SK-N-MC (cell line): Measurements from ENCODE around the gene MPO.

Experiments
- DNase-seq: peaks from one replicate; pipeline ENCODE4 v3.0.0-alpha.2; 2011; ENCODE audit warnings: low read depth, low spot score
- H3K27ac ChIP-seq: fragments of 200-600 bp; sonication (generic); 2 replicates; pipeline ENCODE4 v1.5.1; 2016; ENCODE audit warnings: mixed run types
- H3K36me3 ChIP-seq: fragments of 200-600 bp; sonication (generic); 2 replicates; pipeline ENCODE4 v1.6.1; 2017; ENCODE audit warnings: antibody characterized with exemption, low read length, mixed read lengths; ENCODE audit not compliant: insufficient read depth
- H3K4me3 ChIP-seq: fragments of 200-600 bp; sonication (generic); 2 replicates; pipeline ENCODE4 v1.5.1; 2016
- H3K9ac ChIP-seq: fragments of 200-600 bp; sonication (generic); 2 replicates; pipeline ENCODE4 v1.8.0; 2017; ENCODE audit warnings: mixed run types, mixed read lengths; ENCODE audit not compliant: insufficient read length
- H3K9me3 ChIP-seq: fragments of 200-600 bp; sonication (generic); 2 replicates; pipeline ENCODE4 v1.6.1; 2017; ENCODE audit warnings: low read depth, mild to moderate bottlenecking, antibody characterized with exemption, low read length, moderate library complexity, mixed read lengths
- EZH2 ChIP-seq: fragments of 200-600 bp; sonication (generic); IDR thresholded peaks from one replicate; pipeline ENCODE4 v1.6.1; 2017; ENCODE audit warnings: antibody characterized with exemption
- FOXP2 ChIP-seq: optimal IDR thresholded peaks from 2 replicates; pipeline ENCODE3; 2011; ENCODE audit warnings: mild to moderate bottlenecking, moderate library complexity; ENCODE audit not compliant: insufficient read depth; ENCODE audit errors: extremely low read length, control extremely low read depth
- POLR2AphosphoS5 ChIP-seq: IDR thresholded peaks from 2 replicates; pipeline ENCODE4 v1.6.1; 2012; ENCODE audit warnings: mild to moderate bottlenecking, low read depth, low read length, borderline replicate concordance

Gene MPO

DNA sequence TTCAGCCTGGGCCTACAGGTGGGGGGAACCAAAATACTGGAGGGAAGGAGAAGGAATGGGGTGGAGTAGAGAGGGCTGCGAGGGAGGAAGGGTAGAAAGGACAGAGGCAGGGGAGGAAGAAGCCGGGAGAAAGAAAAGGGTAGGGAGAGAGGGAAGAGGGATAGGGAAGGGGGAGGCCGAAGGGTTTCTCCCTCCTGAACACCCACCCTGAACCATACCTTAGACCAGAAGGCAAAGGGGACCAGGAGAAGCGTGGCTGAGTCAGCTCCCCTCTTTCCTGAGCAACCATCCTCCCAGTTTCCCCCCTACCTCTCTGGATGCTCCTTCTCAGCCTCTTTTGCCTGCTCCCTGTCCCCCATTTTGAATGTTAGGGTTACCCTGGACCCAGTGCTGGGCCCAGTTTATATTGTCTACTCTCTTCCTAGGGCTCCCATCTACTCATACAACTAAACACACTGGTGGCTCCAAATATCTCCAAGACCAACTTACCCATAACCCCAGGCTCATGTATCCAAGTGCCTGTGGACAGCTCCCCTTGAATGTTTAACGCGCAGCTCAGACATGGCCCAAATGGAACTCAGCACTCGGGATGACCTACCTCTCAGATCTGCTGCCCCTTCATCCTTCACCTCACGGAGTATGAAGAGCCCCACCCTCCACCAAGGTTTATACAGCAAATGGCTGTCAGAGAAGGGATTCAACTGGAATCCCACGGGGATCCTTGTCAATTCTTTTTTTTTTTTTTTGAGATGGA lies 40.0 kb upstream of the MPO start:
- H3K36me3 ChIP-seq = no peaks in the 10 kb centered on the region

DNA sequence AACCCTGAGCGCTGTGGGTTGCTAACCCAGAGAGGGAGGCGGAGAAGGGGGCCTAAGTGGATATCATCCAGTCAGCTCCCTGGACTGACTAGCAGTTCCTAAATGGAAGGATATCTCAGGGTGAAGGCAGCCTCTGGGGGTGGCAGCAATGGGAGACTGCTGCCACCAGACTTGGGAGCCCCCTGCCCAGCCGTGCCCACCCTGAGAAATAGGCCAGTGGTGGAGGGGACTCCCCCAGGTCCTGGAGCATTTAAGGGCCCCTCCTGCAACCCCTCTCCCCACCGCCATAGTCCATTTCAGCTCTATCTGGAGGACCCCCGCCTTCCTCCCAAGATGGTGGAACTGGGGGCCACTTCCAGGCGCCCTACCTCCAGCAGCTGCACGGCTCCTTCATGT lies 39.4 kb upstream of the MPO start:
- Histone ChIP-seq H3K9ac (no peak overlapping the region), H3K27ac (no peak overlapping the region), H3K4me3 (no peak overlapping the region), H3K36me3 (no peaks in the 10 kb centered on the region), H3K9me3 (no peaks in the 10 kb centered on the region)
- no peak for TF ChIP-seq POLR2AphosphoS5
- TF ChIP-seq EZH2 = no peak
- no peak for DNase-seq

More for the DNA sequence above, 40.0 kb upstream of the MPO start:
- no peak overlapping the region for H3K9ac ChIP-seq
- no peak overlapping the region for H3K4me3 ChIP-seq
- TF ChIP-seq EZH2 (no peak), POLR2AphosphoS5 (no peak), FOXP2 (no peak)
- no peak overlapping the region for H3K27ac ChIP-seq
- DNase-seq = no peak
- H3K9me3 ChIP-seq = no peaks in the 10 kb centered on the region

- no peak for TF ChIP-seq FOXP2
- no peak for TF ChIP-seq EZH2
- TF ChIP-seq POLR2AphosphoS5 = no peak
- Histone ChIP-seq H3K4me3 (no peak overlapping the region), H3K36me3 (no peaks in the 10 kb centered on the region), H3K9me3 (no peaks in the 10 kb centered on the region), H3K9ac (no peak overlapping the region), H3K27ac (no peak overlapping the region)
- no peak for DNase-seq
Observed at GRCh38 chr17:58319173-58320162, 38.7 kb upstream of the MPO start.

GRCh38 chr17:58318627-58319172 lies 38.0 kb upstream of the MPO start:
- H3K4me3 ChIP-seq = no peak overlapping the region
- no peak overlapping the region for H3K27ac ChIP-seq
- TF ChIP-seq POLR2AphosphoS5 = no peak
- no peak for TF ChIP-seq EZH2
- no peak for TF ChIP-seq FOXP2
- no peaks in the 10 kb centered on the region for H3K36me3 ChIP-seq
- DNase-seq = no peak
- H3K9ac ChIP-seq = no peak overlapping the region
- H3K9me3 ChIP-seq = no peaks in the 10 kb centered on the region

DNA sequence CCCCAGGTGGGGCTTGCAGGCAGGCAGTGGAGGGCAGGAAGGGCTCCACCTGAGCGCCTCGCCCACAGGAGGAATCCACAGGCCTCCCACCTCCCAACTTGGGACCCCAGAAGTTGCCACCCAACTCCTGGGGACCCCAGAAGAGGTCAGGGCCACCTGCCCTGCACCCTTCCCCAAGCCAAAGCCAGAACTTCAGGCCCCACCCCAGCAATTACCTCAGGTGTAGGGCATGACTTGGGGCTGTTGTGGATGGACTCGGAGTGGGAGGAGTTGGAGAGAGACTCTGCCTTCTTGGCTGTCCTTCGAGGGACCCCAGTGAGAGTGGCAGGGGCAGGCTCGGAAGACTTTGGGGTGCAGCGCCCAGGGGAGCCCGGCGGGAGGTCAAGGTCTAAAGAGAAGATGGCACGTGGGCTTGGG lies 37.3 kb upstream of the MPO start:
- TF ChIP-seq FOXP2 (no peak), POLR2AphosphoS5 (no peak), EZH2 (no peak)
- no peak for DNase-seq
- Histone ChIP-seq H3K4me3 (no peak overlapping the region), H3K9ac (no peak overlapping the region), H3K27ac (no peak overlapping the region), H3K36me3 (no peaks in the 10 kb centered on the region), H3K9me3 (no peaks in the 10 kb centered on the region)

- no peaks in the 10 kb centered on the region for H3K36me3 ChIP-seq
- no peak overlapping the region for H3K4me3 ChIP-seq
- DNase-seq = no peak
- TF ChIP-seq POLR2AphosphoS5 = no peak
- no peak for TF ChIP-seq FOXP2
- no peak for TF ChIP-seq EZH2
- H3K27ac ChIP-seq = no peak overlapping the region
- H3K9ac ChIP-seq = no peak overlapping the region
- no peaks in the 10 kb centered on the region for H3K9me3 ChIP-seq
Observed at GRCh38 chr17:58317421-58318064, 36.8 kb upstream of the MPO start.

GRCh38 chr17:58316260-58316960 lies 35.7 kb upstream of the MPO start:
- no peak overlapping the region for H3K9ac ChIP-seq
- no peak overlapping the region for H3K27ac ChIP-seq
- H3K9me3 ChIP-seq = no peaks in the 10 kb centered on the region
- DNase-seq = no peak
- no peaks in the 10 kb centered on the region for H3K36me3 ChIP-seq
- TF ChIP-seq EZH2 (no peak), FOXP2 (no peak), POLR2AphosphoS5 (no peak)
- no peak overlapping the region for H3K4me3 ChIP-seq
